Testis (tissue), 3 donors: ENCODE results near the gene KIF6. TPM values are rescaled to one million over a fixed set of nuclear protein-coding genes. Genes with fewer than 3 reads are reported as not detected.

ENCODE experiments used
- DNase-seq: peaks from one replicate; pipeline ENCODE4 v3.0.0-alpha.2; 2019
- H3K27ac ChIP-seq, 2 donors: fragments of 200-600 bp; sonication (generic); one replicate each; pipeline ENCODE4 v1.5.1; 2019
- H3K27me3 ChIP-seq: fragments of 200-600 bp; sonication (generic); one replicate; pipeline ENCODE4 v1.5.1; 2019
- H3K36me3 ChIP-seq: fragments of 200-600 bp; sonication (generic); one replicate; pipeline ENCODE4 v1.5.1; 2017; ENCODE audit warnings: low read depth; ENCODE audit errors: missing control alignments
- H3K4me1 ChIP-seq: fragments of 200-600 bp; sonication (generic); one replicate; pipeline ENCODE4 v1.5.1; 2019
- H3K4me3 ChIP-seq, 2 donors: fragments of 200-600 bp; sonication (generic); one replicate each; pipeline ENCODE4 v1.5.1; 2017 to 2019
- H3K9me3 ChIP-seq: fragments of 200-600 bp; sonication (generic); one replicate; pipeline ENCODE4 v1.5.1; 2017
- CTCF ChIP-seq, 3 experiments: fragments of 450-650 bp in 2 of 3; fragments of 200-600 bp in 1 of 3; sonication (generic) in 1 of 3; IDR thresholded peaks; one replicate each; pipeline ENCODE4 v1.5.1; 2016 to 2019; ENCODE audit warnings: antibody characterized with exemption in 3 of 3, mild to moderate bottlenecking in 2 of 3, moderate library complexity in 1 of 3
- POLR2A ChIP-seq: fragments of 450-650 bp; IDR thresholded peaks from one replicate; pipeline ENCODE4 v1.6.1; 2017; ENCODE audit warnings: antibody characterized with exemption, mild to moderate bottlenecking, moderate library complexity
- WGBS, 2 donors: methylation state at CpG; one replicate each; pipeline ENCODE4 v1.1.5; 2018; 5-methylcytosine and 5-hydroxymethylcytosine counted together
- intact Hi-C: fragments of 100-400 bp; cut with DNase I; formaldehyde crosslinking; loops from one replicate; pipeline ENCODE4 v1.15.1; 2023; ENCODE audit warnings: low total_unique reads
- polyA plus RNA-seq: library from polyadenylated mRNA; stranded (reverse); fragments of 350-450 nt; fragmentation: Illumina TruSeq; extraction: RNeasy Lipid Tissue Mini Kit (QIAGEN cat#74804); gene quantifications from one replicate; pipeline ENCODE4 v1.2.3, GENCODE V29; 2014; ENCODE audit warnings: low read depth, low replicate concordance; ENCODE audit not compliant: insufficient read depth
- total RNA-seq, 2 donors: library from RNA; depleted of rRNA; stranded (reverse); fragments of >200 nt; gene quantifications; one replicate each; pipeline ENCODE4 v1.2.3, GENCODE V29; 2016

KIF6 gene
- total and polyA plus RNA-seq, 3 donors from 2014 or later: 4.2 to 12.0 (median 6.3) TPM

- no peak for TF ChIP-seq CTCF (IDR thresholded peaks at IDR 0.05)
- no peak for TF ChIP-seq POLR2A
- intact Hi-C loops: no loop called here
- no peaks in the 10 kb centered on the region for H3K4me1 ChIP-seq
- H3K36me3 ChIP-seq: no peaks in the 10 kb centered on the region
- H3K27me3 ChIP-seq: no peaks in the 10 kb centered on the region
- DNase-seq: no peak
- WGBS, 2 donors: 86 to 88% methylated on average over 5 of the region's 5 CpGs
- no peaks in the 10 kb centered on the region for H3K9me3 ChIP-seq
- H3K4me3 ChIP-seq: no peak overlapping the region
- no peak overlapping the region for H3K27ac ChIP-seq
These were observed 343.6 kb downstream of the KIF6 start for GRCh38 chr6:39381550-39382140.

GRCh38 chr6:39380837-39381549 is 344.2 kb downstream of the KIF6 start:
- WGBS, 2 donors: 83 to 88% methylated on average over 6 of the region's 6 CpGs
- no peaks in the 10 kb centered on the region for H3K27me3 ChIP-seq
- DNase-seq: no peak
- H3K27ac ChIP-seq: no peak overlapping the region
- TF ChIP-seq CTCF (IDR thresholded peaks at IDR 0.05) (no peak), POLR2A (no peak)
- H3K36me3 ChIP-seq: no peaks in the 10 kb centered on the region
- H3K4me3 ChIP-seq: no peak overlapping the region
- no peaks in the 10 kb centered on the region for H3K9me3 ChIP-seq
- no peaks in the 10 kb centered on the region for H3K4me1 ChIP-seq
- intact Hi-C loops: no loop called here

GRCh38 chr6:39378960-39379425 is 346.2 kb downstream of the KIF6 start:
- TF ChIP-seq CTCF (IDR thresholded peaks at IDR 0.05) (no peak), POLR2A (no peak)
- H3K4me3 ChIP-seq: no peak overlapping the region
- H3K27me3 ChIP-seq: no peaks in the 10 kb centered on the region
- H3K36me3 ChIP-seq: no peaks in the 10 kb centered on the region
- no peaks in the 10 kb centered on the region for H3K4me1 ChIP-seq
- WGBS, 2 donors: 74 to 77% methylated on average over 5 of the region's 5 CpGs
- no peak overlapping the region for H3K27ac ChIP-seq
- H3K9me3 ChIP-seq: no peaks in the 10 kb centered on the region
- intact Hi-C loops: no loop called here
- DNase-seq: no peak

- WGBS, 2 donors: 84 to 90% methylated on average over 10 of the region's 10 CpGs
These were observed 346.8 kb downstream of the KIF6 start for GRCh38 chr6:39378175-39378959.

More at GRCh38 chr6:39378175-39378959, 346.8 kb downstream of the KIF6 start:
- H3K27ac ChIP-seq: no peak overlapping the region
- H3K9me3 ChIP-seq: no peaks in the 10 kb centered on the region
- H3K4me1 ChIP-seq: no peaks in the 10 kb centered on the region
- no peak for TF ChIP-seq POLR2A
- TF ChIP-seq CTCF (IDR thresholded peaks at IDR 0.05): no peak
- no peak overlapping the region for H3K4me3 ChIP-seq
- DNase-seq: no peak
- no peaks in the 10 kb centered on the region for H3K27me3 ChIP-seq
- H3K36me3 ChIP-seq: no peaks in the 10 kb centered on the region
- intact Hi-C loops: no loop called here
